SK-N-SH treated with all-trans-retinoic acid at 6 μM for 48 hours (cell line): Measurements from ENCODE around the gene TAS2R42.

Experiments
- CREB5 ChIP-seq: fragments of 250-450 bp; sonication (Bioruptor Pico); IDR thresholded peaks from 2 replicates; pipeline ENCODE4 v1.5.1; 2020; ENCODE audit warnings: low read depth, mild to moderate bottlenecking, moderate library complexity
- TCF4 ChIP-seq: fragments of 250-450 bp; sonication (Bioruptor Pico); IDR thresholded peaks from 2 replicates; pipeline ENCODE4 v1.8.0; 2021; ENCODE audit warnings: mild to moderate bottlenecking, moderate library complexity, borderline replicate concordance

- TF ChIP-seq CREB5 (CRISPR knock-in tag) (no peak), TCF4 (CRISPR knock-in tag) (no peak)
Measured at GRCh38 chr12:11202811-11203210, 16.1 kb upstream of the TAS2R42 start.
